WTC11 (cell line): ENCODE data around the gene WDR62. TPM values are rescaled to one million over a fixed set of nuclear protein-coding genes. Genes with fewer than 3 reads are reported as not detected.

ENCODE experiments used
- ATAC-seq: fragments of 200-7000 bp; cut with Tn5 transposase; 2 replicates; pipeline ENCODE4 v1.10.0; 2021; ENCODE audit warnings: mild to moderate bottlenecking, moderate library complexity
- CTCF ChIA-PET: fragments of 300-600 bp; sonication (Branson Sonifier 250); formaldehyde crosslinking; loops from one replicate; lab custom pipeline; 2021; ENCODE audit warnings: antibody characterized with exemption; lab: Charles Lee
- POLR2A ChIA-PET: fragments of 350-600 bp; sonication (Branson Sonifier 250); formaldehyde crosslinking; loops from one replicate; lab custom pipeline; 2021; ENCODE audit warnings: antibody characterized with exemption; lab: Charles Lee
- DNase-seq: peaks from one replicate; pipeline ENCODE4 v3.0.0; 2021; ENCODE audit warnings: low spot score
- H3K27ac Mint-ChIP-seq: 2 replicates; pipeline ENCODE4 v1.8.0; 2021; ENCODE audit warnings: mixed read lengths
- H3K27me3 Mint-ChIP-seq: 2 replicates; pipeline ENCODE4 v1.8.0; 2021; ENCODE audit warnings: low read depth, mild to moderate bottlenecking, moderate library complexity, mixed read lengths
- H3K36me3 Mint-ChIP-seq: 2 replicates; pipeline ENCODE4 v1.8.0; 2021; ENCODE audit warnings: mixed read lengths
- H3K4me1 Mint-ChIP-seq: 2 replicates; pipeline ENCODE4 v1.8.0; 2022; ENCODE audit warnings: mixed read lengths
- H3K4me3 Mint-ChIP-seq: 2 replicates; pipeline ENCODE4 v1.8.0; 2021; ENCODE audit warnings: mild to moderate bottlenecking, moderate library complexity, mixed read lengths
- H3K9me3 Mint-ChIP-seq: 2 replicates; pipeline ENCODE4 v1.8.0; 2021; ENCODE audit warnings: mixed read lengths
- CREB1 ChIP-seq: sonication (generic); formaldehyde crosslinking; IDR thresholded peaks from 2 replicates; pipeline ENCODE4 v1.8.0; 2023; ENCODE audit warnings: mild to moderate bottlenecking, missing genetic modification reagents
- JAZF1 ChIP-seq: fragments of 250-450 bp; sonication (Bioruptor Pico); IDR thresholded peaks from 2 replicates; pipeline ENCODE4 v1.9.0; 2021; ENCODE audit warnings: moderate library complexity, mild to moderate bottlenecking, inconsistent platforms
- MXD4 ChIP-seq: fragments of 250-450 bp; sonication (Bioruptor Pico); IDR thresholded peaks from 2 replicates; pipeline ENCODE4 v1.8.0; 2021; ENCODE audit warnings: mild to moderate bottlenecking, moderate library complexity, borderline replicate concordance
- NFATC4 ChIP-seq: fragments of 250-450 bp; sonication (Bioruptor Pico); IDR thresholded peaks from 2 replicates; pipeline ENCODE4 v1.9.0; 2021; ENCODE audit warnings: mild to moderate bottlenecking
- NFYB ChIP-seq: sonication (generic); formaldehyde crosslinking; conservative IDR thresholded peaks from 2 replicates; pipeline ENCODE4 v1.8.0; 2022; ENCODE audit warnings: low read depth, missing genetic modification reagents
- PRRX2 ChIP-seq: fragments of 250-450 bp; sonication (Bioruptor Pico); IDR thresholded peaks from 2 replicates; pipeline ENCODE4 v1.8.0; 2021; ENCODE audit warnings: mild to moderate bottlenecking
- RELA ChIP-seq: sonication (generic); formaldehyde crosslinking; IDR thresholded peaks from 2 replicates; pipeline ENCODE4 v1.8.1; 2022; ENCODE audit warnings: missing genetic modification reagents, mild to moderate bottlenecking, borderline replicate concordance
- ZNF138 ChIP-seq: sonication (generic); formaldehyde crosslinking; conservative IDR thresholded peaks from 2 replicates; pipeline ENCODE4 v1.8.1; 2022; ENCODE audit warnings: mild to moderate bottlenecking, moderate library complexity, missing genetic modification reagents
- ZNF232 ChIP-seq: sonication (generic); formaldehyde crosslinking; IDR thresholded peaks from 2 replicates; pipeline ENCODE4 v1.8.0; 2022; ENCODE audit warnings: mild to moderate bottlenecking, missing genetic modification reagents
- ZNF317 ChIP-seq: sonication (generic); formaldehyde crosslinking; IDR thresholded peaks from 2 replicates; pipeline ENCODE4 v1.8.1; 2023; ENCODE audit warnings: low read depth, mild to moderate bottlenecking, moderate library complexity, missing genetic modification reagents, borderline replicate concordance
- ZNF416 ChIP-seq: fragments of 250-450 bp; sonication (Bioruptor Pico); IDR thresholded peaks from 2 replicates; pipeline ENCODE4 v1.9.0; 2021; ENCODE audit warnings: mild to moderate bottlenecking, inconsistent platforms
- ZNF532 ChIP-seq: fragments of 250-450 bp; sonication (Bioruptor Pico); IDR thresholded peaks from 2 replicates; pipeline ENCODE4 v1.9.0; 2021; ENCODE audit warnings: mild to moderate bottlenecking, borderline replicate concordance
- total RNA-seq: library from RNA; stranded (reverse); gene quantifications from 3 replicates; pipeline ENCODE4 v1.2.3, GENCODE V29; 2021
- TF ChIP-seq, protein P1 (sequence below): sonication (generic); formaldehyde crosslinking; conservative IDR thresholded peaks from 2 replicates; pipeline ENCODE4 v1.8.1; 2023; ENCODE audit warnings: mild to moderate bottlenecking, low read depth, missing genetic modification reagents, moderate library complexity
- TF ChIP-seq, protein P2 (sequence below): sonication (generic); formaldehyde crosslinking; IDR thresholded peaks from 2 replicates; pipeline ENCODE4 v1.8.0; 2023; ENCODE audit warnings: missing genetic modification reagents, mild to moderate bottlenecking, borderline replicate concordance
- TF ChIP-seq, protein P3 (sequence below): fragments of 200-600 bp; IDR thresholded peaks from 2 replicates; pipeline ENCODE4 v1.8.0; 2022; ENCODE audit warnings: antibody characterized with exemption
- TF ChIP-seq, protein P4 (sequence below): sonication (generic); formaldehyde crosslinking; IDR thresholded peaks from 2 replicates; pipeline ENCODE4 v1.8.1; 2023; ENCODE audit warnings: mild to moderate bottlenecking, missing genetic modification reagents, borderline replicate concordance

Gene WDR62
- total RNA-seq, 1 experiment from 2014 or later, result 40.0 TPM

DNA sequence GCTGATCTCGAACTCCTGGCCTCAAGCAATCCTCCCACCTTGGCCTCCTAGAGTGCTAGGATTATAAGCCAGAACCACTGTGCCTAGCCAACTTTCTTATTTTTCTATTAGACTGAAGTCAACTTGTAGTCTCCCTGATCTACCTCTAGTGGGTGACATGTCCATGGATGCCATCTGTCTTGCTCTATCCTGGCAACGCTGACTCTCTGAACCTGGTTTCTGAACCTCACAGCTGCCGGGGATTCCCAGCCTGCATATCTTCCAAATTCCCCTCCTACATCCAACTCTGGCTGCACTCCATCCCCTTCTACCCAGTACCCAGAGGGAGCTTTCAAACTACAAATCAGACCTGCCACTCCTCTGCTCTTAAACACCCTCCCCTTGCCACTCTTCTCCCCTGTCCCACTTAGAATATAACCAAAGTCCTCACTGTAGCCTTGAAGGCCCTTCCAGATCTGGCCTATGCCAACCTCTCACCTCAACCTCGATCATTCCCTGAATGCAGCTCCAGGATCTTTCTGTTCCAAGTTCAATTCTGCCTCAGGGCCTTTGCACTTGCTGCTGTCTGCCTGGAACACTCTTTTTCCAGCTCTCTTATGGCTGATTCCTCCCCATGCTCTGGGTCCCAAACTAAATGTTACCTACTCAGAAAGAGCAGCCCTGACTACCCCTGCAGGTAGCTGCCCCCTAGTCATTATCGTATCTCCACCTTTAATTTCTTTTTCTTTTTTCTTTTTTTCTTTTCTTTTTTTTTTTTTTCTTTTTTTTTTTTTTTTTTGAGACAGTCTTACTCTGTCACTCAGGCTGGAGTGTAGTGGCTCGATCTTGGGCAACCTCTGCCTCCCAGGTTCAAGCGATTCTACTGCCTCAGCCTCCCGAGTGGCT lies 24.2 kb upstream of the WDR62 start:
- DNase-seq, result no peak
- H3K9me3 Mint-ChIP-seq, result no peaks in the 10 kb centered on the region
- POLR2A ChIA-PET, result no interaction called here
- H3K27me3 Mint-ChIP-seq, result peaks cover 28% of the 10 kb centered on the region
- CTCF ChIA-PET, result interaction anchor here (1.3 kb wide), 1 partner anchor 16 kb away, joined by 3 read pairs; the partner anchor contains the start of gene ALKBH6
- TF ChIP-seq, protein P1, sequence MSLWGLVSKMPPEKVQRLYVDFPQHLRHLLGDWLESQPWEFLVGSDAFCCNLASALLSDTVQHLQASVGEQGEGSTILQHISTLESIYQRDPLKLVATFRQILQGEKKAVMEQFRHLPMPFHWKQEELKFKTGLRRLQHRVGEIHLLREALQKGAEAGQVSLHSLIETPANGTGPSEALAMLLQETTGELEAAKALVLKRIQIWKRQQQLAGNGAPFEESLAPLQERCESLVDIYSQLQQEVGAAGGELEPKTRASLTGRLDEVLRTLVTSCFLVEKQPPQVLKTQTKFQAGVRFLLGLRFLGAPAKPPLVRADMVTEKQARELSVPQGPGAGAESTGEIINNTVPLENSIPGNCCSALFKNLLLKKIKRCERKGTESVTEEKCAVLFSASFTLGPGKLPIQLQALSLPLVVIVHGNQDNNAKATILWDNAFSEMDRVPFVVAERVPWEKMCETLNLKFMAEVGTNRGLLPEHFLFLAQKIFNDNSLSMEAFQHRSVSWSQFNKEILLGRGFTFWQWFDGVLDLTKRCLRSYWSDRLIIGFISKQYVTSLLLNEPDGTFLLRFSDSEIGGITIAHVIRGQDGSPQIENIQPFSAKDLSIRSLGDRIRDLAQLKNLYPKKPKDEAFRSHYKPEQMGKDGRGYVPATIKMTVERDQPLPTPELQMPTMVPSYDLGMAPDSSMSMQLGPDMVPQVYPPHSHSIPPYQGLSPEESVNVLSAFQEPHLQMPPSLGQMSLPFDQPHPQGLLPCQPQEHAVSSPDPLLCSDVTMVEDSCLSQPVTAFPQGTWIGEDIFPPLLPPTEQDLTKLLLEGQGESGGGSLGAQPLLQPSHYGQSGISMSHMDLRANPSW (CRISPR knock-in tag), result no peak
- TF ChIP-seq JAZF1 (CRISPR knock-in tag), result no peak
- TF ChIP-seq NFYB (CRISPR knock-in tag), result no peak
- no peak for TF ChIP-seq CREB1
- no peaks in the 10 kb centered on the region for H3K36me3 Mint-ChIP-seq
- no peak for ATAC-seq
- no peak overlapping the region for H3K4me3 Mint-ChIP-seq
- H3K4me1 Mint-ChIP-seq, result peaks cover 6% of the 10 kb centered on the region
- no peak overlapping the region for H3K27ac Mint-ChIP-seq

DNA sequence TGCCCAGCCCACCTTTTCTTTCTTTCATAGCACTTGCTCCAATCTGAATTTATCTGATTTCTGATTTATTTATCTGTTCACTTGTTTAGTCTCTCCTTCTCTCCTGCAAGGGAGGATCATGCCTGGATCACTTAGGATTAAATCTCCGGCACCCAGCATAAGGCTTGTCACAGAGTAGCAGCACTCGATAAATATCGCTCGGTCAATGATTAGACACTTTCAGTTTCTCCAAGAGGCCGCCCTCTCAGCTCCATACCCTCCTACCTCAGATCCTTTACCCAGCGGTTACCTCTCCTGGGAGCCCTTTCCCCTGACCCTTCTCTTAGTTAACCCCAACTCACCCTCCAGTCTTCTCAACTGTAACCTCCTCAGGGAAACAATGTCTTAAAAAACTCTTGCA lies 23.4 kb upstream of the WDR62 start:
- H3K9me3 Mint-ChIP-seq, result no peaks in the 10 kb centered on the region
- no peak for ATAC-seq
- peak overlapping the region; percentile 34; the same call in 1 of the 2 replicates for H3K4me3 Mint-ChIP-seq
- no peak for DNase-seq
- H3K36me3 Mint-ChIP-seq, result no peaks in the 10 kb centered on the region
- no peak overlapping the region for H3K27ac Mint-ChIP-seq
- H3K27me3 Mint-ChIP-seq, result peaks cover 32% of the 10 kb centered on the region
- ChIA-PET CTCF (interaction anchor here (1.3 kb wide), 1 partner anchor 17 kb away, joined by 3 read pairs; the partner anchor contains the start of gene ALKBH6), POLR2A (no interaction called here)
- peaks cover 6% of the 10 kb centered on the region for H3K4me1 Mint-ChIP-seq
- no peak for TF ChIP-seq ZNF416 (CRISPR knock-in tag)
- no peak for TF ChIP-seq RELA (CRISPR knock-in tag)
- no peak for TF ChIP-seq ZNF232 (CRISPR knock-in tag)
- no peak for TF ChIP-seq ZNF532 (CRISPR knock-in tag)
- no peak for TF ChIP-seq NFATC4 (CRISPR knock-in tag)
- TF ChIP-seq, protein P2, sequence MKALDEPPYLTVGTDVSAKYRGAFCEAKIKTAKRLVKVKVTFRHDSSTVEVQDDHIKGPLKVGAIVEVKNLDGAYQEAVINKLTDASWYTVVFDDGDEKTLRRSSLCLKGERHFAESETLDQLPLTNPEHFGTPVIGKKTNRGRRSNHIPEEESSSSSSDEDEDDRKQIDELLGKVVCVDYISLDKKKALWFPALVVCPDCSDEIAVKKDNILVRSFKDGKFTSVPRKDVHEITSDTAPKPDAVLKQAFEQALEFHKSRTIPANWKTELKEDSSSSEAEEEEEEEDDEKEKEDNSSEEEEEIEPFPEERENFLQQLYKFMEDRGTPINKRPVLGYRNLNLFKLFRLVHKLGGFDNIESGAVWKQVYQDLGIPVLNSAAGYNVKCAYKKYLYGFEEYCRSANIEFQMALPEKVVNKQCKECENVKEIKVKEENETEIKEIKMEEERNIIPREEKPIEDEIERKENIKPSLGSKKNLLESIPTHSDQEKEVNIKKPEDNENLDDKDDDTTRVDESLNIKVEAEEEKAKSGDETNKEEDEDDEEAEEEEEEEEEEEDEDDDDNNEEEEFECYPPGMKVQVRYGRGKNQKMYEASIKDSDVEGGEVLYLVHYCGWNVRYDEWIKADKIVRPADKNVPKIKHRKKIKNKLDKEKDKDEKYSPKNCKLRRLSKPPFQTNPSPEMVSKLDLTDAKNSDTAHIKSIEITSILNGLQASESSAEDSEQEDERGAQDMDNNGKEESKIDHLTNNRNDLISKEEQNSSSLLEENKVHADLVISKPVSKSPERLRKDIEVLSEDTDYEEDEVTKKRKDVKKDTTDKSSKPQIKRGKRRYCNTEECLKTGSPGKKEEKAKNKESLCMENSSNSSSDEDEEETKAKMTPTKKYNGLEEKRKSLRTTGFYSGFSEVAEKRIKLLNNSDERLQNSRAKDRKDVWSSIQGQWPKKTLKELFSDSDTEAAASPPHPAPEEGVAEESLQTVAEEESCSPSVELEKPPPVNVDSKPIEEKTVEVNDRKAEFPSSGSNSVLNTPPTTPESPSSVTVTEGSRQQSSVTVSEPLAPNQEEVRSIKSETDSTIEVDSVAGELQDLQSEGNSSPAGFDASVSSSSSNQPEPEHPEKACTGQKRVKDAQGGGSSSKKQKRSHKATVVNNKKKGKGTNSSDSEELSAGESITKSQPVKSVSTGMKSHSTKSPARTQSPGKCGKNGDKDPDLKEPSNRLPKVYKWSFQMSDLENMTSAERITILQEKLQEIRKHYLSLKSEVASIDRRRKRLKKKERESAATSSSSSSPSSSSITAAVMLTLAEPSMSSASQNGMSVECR, result no peak
- TF ChIP-seq, protein P3, sequence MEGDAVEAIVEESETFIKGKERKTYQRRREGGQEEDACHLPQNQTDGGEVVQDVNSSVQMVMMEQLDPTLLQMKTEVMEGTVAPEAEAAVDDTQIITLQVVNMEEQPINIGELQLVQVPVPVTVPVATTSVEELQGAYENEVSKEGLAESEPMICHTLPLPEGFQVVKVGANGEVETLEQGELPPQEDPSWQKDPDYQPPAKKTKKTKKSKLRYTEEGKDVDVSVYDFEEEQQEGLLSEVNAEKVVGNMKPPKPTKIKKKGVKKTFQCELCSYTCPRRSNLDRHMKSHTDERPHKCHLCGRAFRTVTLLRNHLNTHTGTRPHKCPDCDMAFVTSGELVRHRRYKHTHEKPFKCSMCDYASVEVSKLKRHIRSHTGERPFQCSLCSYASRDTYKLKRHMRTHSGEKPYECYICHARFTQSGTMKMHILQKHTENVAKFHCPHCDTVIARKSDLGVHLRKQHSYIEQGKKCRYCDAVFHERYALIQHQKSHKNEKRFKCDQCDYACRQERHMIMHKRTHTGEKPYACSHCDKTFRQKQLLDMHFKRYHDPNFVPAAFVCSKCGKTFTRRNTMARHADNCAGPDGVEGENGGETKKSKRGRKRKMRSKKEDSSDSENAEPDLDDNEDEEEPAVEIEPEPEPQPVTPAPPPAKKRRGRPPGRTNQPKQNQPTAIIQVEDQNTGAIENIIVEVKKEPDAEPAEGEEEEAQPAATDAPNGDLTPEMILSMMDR, result no peak
- TF ChIP-seq, protein P4, sequence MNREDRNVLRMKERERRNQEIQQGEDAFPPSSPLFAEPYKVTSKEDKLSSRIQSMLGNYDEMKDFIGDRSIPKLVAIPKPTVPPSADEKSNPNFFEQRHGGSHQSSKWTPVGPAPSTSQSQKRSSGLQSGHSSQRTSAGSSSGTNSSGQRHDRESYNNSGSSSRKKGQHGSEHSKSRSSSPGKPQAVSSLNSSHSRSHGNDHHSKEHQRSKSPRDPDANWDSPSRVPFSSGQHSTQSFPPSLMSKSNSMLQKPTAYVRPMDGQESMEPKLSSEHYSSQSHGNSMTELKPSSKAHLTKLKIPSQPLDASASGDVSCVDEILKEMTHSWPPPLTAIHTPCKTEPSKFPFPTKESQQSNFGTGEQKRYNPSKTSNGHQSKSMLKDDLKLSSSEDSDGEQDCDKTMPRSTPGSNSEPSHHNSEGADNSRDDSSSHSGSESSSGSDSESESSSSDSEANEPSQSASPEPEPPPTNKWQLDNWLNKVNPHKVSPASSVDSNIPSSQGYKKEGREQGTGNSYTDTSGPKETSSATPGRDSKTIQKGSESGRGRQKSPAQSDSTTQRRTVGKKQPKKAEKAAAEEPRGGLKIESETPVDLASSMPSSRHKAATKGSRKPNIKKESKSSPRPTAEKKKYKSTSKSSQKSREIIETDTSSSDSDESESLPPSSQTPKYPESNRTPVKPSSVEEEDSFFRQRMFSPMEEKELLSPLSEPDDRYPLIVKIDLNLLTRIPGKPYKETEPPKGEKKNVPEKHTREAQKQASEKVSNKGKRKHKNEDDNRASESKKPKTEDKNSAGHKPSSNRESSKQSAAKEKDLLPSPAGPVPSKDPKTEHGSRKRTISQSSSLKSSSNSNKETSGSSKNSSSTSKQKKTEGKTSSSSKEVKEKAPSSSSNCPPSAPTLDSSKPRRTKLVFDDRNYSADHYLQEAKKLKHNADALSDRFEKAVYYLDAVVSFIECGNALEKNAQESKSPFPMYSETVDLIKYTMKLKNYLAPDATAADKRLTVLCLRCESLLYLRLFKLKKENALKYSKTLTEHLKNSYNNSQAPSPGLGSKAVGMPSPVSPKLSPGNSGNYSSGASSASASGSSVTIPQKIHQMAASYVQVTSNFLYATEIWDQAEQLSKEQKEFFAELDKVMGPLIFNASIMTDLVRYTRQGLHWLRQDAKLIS (CRISPR knock-in tag), result no peak
- TF ChIP-seq ZNF138, result no peak
- no peak for TF ChIP-seq MXD4
- no peak for TF ChIP-seq ZNF317 (CRISPR knock-in tag)
- TF ChIP-seq PRRX2 (CRISPR knock-in tag), result no peak
